Measurements from ENCODE around the gene EPGN.

EPGN gene

DNA sequence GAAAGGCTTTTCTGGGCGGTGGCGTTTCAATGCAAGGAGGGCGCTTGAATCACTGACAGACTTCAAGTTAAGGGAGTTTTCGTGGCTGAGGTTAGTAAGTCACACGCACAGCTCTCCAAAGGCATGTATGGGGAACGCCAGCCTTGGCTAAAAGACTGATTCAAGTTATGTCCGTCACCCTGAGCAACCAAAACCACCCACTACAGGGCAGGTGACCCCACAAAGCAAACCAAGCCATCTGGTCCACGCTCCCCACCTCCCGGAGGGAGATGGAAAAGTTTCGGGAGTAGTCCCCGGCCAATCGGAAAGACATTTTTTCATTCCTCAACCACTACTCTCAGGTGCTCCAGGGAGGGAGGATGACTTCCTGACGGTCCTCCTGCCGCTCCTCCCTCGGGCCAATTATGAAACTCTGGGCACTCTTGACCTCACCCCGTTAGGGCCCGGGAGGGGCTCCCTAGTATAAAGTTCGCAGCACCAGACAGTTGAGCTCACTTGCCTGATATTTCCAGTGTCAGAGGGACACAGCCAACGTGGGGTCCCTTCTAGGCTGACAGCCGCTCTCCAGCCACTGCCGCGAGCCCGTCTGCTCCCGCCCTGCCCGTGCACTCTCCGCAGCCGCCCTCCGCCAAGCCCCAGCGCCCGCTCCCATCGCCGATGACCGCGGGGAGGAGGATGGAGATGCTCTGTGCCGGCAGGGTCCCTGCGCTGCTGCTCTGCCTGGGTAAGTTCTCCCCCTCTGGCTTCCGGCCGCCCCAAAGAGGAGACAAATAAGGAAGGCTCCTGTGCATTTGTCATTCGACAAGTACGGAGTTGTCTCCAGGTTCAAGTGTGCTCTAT, 56.6 kb downstream of the EPGN start, which contains the start of gene EREG:
TSS of gene EREG (plus strand) at position 494 of the 840 bp plus-strand sequence. CDS start at position 658, 164 bp downstream.
- Histone ChIP-seq H3K27me3 (ENCODE audit: insufficient read depth, low read length) (no peaks in the 10 kb centered on the region), H3K4me3 (ENCODE audit: low read depth, low read length) (peak within 1 kb of the TSS; percentile 80), H3K4me1 (ENCODE audit: control insufficient read depth, insufficient read depth, low read length, unreplicated experiment) (peaks cover 16% of the 10 kb centered on the region), H3K27ac (ENCODE audit: low read depth, low read length) (peak within 1 kb of the TSS; percentile 81), H2AFZ (ENCODE audit: low read length, unreplicated experiment) (peak within 1 kb of the TSS; percentile 81), H3K79me2 (ENCODE audit: control insufficient read depth, insufficient read depth, low read length, unreplicated experiment) (peaks cover 37% of the 10 kb centered on the region), H3K36me3 (ENCODE audit: insufficient read depth, low read length) (no peaks in the 10 kb centered on the region)

DNA sequence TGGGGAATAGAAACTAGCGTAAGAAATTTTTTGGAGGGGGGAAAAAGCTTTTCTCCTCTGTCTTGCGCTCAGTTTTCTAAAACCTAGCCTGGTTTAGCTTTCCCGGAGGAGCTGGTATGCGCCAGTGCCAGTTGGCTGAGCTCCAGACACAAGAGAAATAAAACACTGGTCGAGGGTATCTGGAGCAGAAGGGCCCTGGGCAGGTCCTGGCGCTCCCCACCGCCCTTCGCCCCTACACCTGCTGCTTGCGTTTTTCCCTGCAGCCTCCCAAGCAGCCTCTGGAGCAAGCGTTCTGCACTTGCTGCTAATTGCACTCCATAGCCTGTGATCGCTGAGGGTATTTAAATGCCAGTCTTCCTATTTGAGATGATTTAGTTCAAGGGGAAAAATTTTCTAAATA, 57.5 kb downstream of the EPGN start:
- Histone ChIP-seq H2AFZ (ENCODE audit: low read length, unreplicated experiment) (peak overlapping the region; percentile 81), H3K4me1 (ENCODE audit: control insufficient read depth, insufficient read depth, low read length, unreplicated experiment) (peaks cover 18% of the 10 kb centered on the region), H3K36me3 (ENCODE audit: insufficient read depth, low read length) (no peaks in the 10 kb centered on the region), H3K27ac (ENCODE audit: low read depth, low read length) (peak overlapping the region; percentile 81; the same call in 1 of the 2 replicates), H3K4me3 (ENCODE audit: low read depth, low read length) (peak overlapping the region; percentile 80), H3K79me2 (ENCODE audit: control insufficient read depth, insufficient read depth, low read length, unreplicated experiment) (peaks cover 37% of the 10 kb centered on the region), H3K27me3 (ENCODE audit: insufficient read depth, low read length) (no peaks in the 10 kb centered on the region)

Measured in ACC112 (cell line).